NCI-H345 treated with DMSO at 0.1 percent for 48 hours (cell line): ENCODE results near the gene MIOX.

Source experiments
- DNase-seq: peaks from one replicate; lab custom pipeline; 2025; ENCODE audit not compliant: unreplicated experiment; lab: John Stamatoyannopoulos, UW

MIOX gene

DNA sequence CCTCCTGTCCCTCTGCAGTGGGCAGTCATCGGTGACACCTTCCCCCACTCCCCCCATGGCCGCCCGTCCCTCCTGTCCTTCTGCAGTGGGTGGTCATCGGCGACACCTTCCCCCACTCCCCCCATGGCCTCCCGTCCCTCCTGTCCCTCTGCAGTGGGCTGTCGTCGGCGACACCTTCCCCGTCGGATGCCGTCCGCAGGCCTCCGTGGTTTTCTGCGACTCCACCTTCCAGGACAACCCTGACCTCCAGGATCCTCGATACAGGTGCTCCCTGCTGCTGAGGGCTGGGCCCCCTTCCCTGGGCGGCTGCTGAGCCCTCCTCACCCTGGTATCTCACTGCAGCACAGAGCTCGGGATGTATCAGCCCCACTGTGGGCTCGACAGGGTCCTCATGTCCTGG, 2.2 kb downstream of the MIOX start:
- DNase-seq = no peak

DNA sequence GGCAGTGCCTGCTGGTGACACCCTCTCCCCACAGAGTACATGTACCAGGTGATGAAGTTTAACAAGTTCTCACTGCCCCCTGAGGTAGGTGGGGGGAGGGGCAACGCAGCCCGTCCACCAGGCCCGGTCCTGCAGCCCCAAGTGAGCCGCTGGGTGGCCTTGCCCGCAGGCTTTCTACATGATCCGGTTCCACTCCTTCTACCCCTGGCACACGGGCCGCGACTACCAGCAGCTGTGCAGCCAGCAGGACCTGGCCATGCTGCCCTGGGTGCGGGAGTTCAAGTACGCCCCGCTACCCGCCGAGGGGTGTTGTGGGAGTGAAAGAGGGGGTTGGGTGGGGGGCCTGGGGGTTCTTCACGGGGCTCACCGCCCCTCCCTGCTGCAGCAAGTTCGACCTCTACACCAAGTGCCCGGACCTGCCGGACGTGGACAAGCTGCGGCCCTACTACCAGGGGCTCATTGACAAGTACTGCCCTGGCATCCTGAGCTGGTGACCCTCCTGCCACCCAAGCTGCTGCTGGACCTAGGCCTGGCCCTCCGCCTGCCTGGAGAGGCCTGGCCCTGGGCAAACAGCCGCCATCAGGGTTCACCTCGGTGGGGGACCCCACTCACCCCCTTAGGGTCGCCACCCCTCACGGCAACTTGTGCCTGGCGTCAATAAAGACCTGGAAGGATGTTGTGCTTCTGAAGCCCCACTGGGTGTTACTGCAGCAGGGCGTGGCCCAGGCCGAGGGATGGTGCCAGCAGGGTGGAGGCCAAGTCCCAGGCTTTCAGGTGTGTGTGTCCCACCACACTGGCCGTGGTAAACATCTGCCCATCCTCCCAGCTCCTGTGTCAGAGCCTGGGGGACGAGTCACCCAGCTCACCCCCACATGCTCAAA, 2.9 kb downstream of the MIOX start:
- no peak for DNase-seq

DNA sequence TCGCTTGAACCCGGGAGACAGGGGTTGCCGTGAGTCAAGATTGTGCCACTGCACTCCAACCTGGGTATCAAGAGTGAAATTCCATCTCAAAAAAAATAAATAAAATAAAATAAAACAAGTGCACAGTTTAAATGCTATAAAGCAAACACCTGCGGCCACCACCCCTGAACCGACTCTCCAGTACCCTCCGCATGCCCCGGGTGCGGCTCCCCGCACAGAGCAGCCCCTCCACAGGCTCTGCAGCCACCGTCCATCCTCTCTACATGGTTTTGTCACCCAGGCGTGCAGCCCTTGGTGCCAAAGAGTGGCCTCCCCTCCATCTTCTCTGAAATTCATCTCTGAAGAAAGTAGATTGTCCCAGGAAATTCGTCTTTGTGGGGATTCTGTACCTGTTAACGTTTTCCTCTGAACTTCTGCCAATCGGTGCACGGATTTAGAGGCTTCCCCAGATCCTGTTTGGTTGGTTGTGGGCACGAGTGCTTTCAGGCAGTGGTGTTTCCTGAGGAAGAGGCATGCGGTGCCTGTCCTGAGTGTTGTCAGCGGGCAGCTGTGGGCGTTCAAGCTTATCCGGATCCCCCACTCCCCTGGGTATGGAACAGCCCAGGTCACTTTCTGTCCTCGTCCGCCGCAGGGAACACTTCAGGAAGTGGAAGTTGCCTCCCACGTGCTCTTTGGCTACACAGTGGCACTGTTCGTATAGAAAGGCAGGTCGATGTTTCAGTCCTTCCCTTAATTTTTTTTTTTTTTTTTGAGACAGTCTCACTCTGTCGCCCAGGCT, 4.1 kb downstream of the MIOX start:
- no peak for DNase-seq

DNA sequence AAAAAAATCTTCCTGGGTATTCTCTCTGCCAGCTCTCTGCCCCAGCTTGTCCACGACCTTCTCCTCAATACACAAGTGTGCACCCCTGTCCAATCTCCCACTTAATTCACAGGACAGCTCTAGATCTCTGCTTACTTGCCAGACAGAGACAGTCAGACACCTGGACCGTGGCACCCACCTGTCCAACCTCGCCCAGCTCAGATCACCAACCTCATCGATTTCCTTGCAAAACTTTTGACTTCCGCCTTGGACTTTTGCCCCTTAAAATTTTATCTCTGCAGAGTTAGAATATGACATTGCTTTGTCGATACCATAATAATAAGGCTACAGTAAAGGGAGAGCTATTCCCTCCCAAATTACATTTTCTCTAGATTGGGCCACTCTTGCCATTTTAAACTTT, 10.4 kb downstream of the MIOX start:
- DNase-seq = no peak

DNA sequence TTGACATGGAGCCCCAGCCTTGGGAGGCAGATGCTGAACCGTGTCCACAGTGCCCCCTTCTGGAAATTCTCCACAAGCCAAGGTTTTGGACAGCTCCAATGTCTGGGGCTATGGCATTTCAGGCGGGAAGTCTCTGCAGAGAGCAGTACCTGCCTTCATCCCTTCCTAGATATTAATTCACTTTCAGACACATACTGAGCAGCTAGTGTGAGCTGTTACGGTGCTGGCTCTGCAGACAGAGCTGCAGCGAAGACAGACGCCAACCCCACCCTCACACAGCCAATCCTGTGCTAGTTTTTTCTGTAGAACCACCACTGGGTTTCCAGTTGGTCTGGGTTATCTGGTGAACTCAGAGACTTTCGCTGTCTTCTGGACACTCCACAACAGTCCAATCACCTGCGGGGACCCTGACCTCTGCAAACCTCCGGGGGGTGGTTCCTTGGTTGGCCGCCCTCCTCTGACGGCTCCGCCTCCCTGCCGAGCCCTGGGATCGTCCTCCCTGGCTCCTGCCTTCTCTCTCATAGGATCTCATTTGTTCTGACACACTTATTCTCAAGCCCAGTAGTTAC, 11.7 kb downstream of the MIOX start:
- DNase-seq = peak; percentile 45

DNA sequence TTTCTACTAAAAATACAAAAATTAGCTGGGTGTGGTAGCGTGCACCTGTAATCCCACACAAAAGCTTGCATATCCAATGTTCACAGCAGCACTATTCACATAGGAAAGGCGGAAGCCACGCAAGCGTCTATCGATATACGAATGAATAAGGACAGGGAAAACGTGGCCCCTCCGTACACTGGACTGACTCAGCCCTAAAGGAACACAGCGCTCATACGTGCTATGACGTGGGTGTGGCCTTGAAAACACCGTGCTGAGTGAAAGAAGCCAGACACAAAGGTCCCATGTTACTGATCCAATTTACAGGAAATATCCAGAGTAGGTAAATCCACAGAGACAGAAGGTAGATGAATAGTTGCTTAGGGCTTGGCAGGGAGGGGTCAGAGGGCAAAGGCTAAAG, 13.8 kb downstream of the MIOX start:
- no peak for DNase-seq

DNA sequence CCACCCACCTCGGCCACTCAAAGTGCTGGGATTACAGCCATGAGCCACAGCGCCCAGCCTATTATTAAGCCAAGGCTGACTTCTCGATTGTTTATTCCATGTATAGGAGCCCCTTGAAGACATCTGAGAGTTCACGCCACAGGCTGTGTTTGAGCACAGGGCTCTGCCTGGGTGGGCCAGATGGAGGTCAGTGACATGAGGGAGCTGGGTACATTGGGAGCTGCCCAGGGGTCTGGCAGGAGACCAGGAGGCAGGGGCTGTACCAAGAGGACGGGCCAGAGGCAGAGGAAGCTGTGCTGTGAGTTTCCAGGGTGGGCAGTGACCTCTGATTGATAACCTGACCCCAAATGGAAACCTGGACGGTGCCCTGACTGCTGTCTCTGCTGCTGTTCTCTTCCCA, 15.4 kb downstream of the MIOX start:
- no peak for DNase-seq

DNA sequence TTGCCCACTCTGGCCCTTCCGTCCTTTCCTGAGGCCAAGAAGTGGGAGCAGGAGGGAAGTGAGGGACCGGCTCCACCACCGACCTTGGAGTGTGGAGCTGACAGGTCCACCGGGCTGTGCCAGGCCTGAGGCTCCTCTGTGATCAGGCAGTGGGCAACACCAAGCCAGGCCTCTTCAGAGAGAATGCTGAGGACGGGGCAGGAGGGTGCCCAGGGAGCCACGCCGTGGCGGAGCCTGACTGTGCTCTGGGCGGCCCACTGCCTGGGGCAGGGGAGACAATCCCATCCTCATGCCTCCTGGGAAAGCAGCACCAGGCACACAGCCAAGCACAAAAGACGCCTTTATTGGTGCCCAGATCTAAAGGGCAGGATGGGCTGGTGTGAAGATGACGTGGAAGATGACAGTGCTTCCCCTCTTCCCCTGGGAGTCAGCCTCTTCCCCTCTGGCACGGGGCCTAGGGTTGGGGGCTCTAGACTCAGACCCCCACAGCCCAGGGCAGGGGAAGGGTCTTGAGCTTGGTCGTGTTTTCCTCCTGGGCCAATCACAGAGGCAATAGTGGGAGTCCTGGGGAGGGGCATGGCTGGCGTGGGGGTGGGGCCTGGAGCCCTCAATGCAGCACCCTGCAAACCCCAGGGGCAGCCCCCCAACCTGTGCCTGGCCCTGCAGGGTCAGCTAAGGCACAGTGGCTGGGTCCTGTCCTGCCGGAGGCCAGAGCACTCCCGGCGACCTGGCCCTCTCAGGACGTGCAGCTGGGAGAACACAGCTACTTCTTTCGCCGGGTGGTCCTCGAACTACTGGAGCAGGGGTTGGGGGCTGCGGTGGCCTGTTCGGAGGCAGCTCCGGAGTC, 16.2 kb downstream of the MIOX start:
- DNase-seq = no peak

DNA sequence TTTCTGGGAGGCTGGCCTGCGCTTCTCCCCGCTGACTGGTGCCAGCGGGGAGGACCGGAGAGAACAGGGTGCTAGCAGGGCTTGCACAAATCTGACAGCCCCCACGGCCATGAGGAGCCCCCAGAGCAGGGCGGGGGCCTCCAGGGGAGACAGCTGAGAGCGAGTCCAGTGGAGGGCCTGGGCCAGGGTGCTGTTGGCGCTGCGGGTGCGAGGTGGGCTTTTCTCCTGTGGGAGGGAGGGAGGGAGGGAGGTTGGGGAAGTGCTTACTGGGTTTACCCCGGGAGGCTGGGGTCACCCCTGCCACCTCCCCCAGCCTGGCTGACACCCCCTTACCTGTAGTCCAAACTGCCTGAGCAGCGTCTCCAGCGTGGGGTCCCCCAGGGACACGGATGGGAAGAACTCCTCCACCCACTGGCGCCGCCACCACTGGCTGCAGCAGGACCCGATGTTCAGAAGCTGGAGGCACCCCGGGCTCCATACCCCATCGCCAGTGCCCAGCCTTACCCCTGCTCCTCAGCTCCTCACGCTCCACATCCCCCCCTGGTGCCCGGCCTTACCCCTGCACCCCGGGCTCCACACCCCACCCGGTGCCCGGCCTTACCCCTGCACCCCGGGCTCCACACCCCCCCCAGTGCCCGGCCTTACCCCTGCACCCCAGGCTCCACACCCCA, 17.0 kb downstream of the MIOX start:
- no peak for DNase-seq

DNA sequence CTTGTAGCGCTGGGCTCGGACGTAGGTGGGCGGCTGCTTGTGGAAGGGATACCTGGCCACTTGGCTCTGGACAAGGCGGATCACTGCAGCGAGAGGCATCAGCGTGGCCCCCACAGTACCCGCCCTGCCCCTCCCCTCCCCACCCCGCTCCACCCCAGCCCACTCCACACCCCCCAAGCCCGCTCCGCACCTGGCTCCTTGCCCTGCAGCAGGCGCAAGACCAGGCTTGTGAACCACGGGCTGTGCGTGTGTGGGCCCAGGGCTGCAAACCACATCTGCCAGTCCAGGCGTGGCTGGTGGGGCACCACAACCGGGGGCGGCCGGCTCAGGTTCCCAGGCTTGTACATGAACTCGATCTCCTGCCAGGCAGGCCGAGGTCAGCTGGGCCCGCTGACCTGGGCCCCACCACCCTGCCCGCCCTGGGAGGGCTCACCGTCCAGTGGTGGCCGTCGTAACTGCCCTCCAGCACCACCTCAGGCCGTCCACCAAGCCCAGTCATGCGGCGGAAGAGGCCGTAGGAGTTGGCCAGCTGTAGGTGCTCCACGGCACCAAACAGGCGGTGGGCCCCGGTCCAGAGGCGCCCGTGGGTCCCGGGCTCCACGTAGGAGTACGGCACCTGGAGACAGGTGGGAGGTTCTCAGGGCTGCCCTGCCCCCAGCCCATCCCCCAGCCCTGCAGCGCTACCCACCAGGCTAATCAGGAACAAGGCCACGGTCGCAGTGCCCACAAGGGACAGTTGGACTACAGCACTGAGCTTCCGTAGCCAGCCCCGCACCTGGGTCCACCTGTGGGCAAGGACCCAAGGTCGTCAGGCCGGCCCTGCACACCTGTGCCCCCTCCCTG, 17.9 kb downstream of the MIOX start:
- no peak for DNase-seq

DNA sequence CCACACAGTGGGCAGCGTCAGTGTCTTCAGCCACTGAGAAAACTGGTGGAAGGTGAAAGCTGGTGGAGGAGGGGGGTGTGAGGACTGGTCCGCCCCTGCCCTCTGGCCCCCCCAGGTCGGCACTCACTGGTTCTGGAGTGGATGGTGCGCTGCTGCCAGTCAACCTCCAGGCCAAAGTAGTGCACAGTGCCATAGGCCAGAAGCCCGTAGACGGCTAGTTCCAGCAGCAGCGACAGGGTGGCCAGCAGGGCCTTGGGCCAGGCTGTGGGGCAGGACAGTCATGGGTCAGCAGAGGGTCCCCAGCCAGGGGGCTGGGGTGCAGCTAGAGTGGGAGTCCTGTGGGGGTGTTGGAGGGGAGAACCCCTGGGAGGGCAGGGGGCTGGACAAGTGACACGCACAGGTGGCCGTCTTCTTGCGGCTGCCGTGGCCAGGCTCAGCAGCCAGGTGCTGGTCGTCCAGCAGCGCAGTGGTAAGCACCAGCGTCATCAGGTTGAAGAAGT, 18.7 kb downstream of the MIOX start:
- DNase-seq = no peak

DNA sequence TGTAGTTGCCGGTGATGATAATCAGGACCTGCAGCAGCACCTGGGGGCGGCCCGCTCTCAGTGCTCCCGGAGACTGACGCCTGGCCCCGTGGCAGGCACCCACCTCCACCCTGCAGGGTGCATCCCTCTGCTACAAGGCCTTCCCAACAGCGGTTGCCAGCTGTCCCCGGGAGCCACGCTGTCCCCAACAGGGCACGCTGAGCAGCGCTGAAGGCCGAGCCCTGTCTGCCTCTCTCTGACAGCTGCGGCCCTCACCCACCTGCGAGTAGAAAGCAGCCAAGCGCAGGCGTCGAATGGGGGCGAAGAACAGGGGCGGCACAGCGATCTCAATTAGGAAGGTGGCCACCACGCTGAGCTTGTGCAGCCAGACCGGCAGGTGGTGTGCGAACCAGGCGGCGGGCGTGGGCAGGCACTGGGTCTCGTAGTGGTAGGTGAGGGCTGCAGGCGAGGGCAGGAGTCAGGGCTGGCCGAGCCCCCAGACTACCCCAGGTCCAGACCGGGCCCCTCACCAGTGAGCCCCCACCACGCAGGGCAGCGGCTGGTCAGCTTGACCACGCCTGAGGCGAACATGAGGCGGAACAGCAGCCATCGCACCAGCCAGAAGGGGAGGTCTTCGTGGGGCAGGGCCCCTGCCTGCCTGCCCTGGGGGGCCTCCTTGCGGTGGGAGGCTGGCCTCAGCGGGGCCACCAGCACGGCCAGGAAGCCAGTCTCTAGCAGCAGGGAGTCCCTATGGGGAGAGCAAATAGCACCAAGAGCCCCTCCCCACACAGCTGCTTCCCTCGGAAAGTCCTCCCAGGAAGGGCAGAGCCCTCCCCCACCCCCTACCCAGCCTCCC, 19.3 kb downstream of the MIOX start:
- DNase-seq = peak; percentile 63

DNA sequence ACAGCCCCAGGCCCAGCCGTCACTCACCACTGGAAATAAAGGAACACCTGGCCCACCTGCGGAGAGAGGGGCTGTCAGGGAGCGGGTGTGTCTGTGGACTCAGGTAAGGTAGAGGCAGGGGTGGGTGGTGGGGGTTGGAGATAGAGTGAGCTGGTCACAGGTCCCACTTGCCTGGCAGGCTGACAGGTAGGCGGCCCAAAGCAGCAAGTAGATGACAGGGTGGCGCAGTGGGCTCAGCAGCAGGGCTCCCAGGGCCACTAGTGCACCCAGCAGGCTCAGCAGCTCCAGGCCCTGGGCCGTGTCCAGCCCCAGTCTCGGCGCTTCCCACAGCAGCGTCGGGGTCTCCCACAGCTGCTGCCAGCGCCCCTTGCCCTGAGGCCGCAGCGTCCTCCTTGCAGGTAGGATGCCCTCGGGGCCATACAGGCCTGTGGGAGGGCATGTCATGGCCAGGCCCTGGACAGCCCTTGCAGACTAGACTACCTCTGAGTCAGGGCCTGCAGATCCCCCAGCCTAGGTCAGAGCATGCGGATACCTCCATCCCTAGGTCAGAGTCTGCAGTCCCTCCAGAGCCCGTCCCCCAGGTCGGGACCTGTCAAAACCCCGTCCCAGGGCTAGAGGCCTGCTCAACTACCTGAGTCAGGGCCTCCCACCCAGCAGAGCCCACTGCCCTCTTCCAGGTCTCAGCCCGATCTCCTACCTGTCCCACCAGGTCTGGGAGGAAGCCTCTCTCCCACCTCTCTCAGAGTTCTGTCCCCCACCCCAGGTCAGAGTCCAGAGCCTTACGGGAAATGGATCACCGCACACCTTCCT, 20.2 kb downstream of the MIOX start:
- no peak for DNase-seq

DNA sequence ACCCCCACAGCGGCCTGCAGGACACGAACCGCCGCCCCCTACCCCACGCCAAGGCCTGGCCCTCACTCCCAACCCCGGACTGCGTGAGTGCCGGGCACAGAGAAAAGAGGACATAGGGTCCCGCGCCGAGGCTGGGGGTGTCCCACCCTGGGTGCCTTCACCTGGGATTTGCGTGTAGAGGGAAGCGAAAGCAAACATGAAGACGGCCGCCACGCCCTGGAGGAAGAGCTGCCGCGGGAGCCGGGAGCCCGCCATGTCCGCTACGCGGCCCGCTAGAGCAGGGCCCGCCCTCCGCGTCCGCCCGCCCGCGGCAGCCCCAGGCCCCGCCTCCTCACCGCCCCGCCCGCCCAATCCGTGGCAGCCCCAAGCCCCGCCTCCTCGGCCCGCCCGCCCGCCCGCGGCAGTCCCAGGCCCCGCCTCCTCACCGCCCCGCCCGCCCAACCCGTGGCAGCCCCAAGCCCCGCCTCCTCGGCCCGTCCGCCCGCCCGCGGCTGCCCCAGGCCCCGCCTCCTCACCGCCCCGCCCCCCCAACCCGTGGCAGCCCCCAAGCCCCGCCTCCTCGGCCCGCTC, 20.8 kb downstream of the MIOX start, which contains the start of gene LMF2:
Gene LMF2 (minus strand): TSS at position 282 of the 570 bp plus-strand sequence. CDS start 27 bp downstream, at position 255.
- peak; percentile 60 for DNase-seq

DNA sequence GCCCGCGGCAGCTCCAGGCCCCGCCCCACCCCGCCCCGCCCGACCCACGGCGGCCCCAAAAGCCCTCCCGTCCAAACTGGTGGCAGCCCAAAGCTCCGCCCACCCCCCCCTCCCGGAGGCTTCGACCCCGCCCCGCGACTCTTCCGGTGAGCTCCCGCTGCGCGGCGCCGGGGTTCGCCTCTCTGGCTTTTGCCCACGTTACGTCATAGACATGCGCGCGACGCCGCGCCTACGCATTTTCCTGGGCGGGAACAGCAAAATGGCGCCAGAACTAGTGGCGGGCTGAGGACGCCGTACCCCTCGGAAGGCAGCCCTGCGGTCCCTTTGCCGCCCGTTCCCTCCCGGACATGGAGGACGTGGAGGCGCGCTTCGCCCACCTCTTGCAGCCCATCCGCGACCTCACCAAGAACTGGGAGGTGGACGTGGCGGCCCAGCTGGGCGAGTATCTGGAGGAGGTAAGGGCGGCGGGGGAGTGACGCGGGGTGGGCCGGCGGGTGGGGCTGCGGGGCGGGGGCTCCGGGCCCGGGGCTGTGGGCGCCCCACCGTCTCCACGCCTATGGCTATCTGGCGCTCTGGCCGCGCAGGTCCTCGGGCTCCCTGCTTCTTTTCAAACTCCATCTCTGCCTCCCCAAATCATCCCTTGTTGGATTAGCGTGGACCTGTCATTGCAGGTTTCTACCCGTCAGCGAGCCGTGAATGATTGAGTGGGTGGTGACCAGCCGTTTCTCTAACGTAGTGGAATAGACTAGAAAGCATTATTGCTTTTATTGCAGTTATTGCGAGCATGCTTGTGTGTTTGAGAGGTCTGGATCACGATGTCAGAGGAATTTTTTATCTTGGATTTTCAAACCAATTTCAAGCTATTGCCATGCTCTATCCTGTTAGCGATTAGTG, 21.6 kb downstream of the MIOX start, which contains the start of gene NCAPH2:
Gene NCAPH2 (plus strand): TSS at position 234 of the 894 bp plus-strand sequence. CDS start 114 bp downstream, at position 348.
- DNase-seq = peak; percentile 69

DNA sequence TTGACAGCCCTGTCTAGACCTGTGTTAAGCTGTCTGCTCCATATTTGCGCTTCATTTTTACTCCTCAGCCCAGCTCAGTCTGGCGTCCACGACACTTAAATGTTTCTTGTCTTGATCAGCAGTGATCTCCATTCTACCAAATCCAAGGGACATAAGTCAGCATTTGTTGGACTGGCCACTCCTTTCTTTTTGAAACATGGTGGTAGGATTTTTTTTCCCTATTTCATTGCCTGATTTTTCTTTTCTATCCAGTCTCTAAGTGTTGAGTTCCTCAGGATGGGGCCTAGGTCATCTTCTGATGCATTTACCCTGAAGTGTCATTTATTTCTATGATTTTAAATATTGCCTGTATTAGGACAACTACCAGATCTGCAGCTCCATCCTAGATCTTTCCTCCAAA, 22.2 kb downstream of the MIOX start:
- DNase-seq = no peak
